GM10266 (cell line): ENCODE results near the gene GTPBP4.

Source experiments
- DNase-seq: peaks from one replicate; pipeline ENCODE4 v3.0.0; 2012; ENCODE audit errors: extremely low spot score
- TF ChIP-seq, protein P1 (sequence below): IDR thresholded peaks from 2 replicates; pipeline ENCODE4 v1.5.1; 2012; ENCODE audit warnings: mild to moderate bottlenecking, low read depth; ENCODE audit not compliant: control insufficient read depth, insufficient read depth; ENCODE audit errors: missing control alignments

The GTPBP4 gene

DNA sequence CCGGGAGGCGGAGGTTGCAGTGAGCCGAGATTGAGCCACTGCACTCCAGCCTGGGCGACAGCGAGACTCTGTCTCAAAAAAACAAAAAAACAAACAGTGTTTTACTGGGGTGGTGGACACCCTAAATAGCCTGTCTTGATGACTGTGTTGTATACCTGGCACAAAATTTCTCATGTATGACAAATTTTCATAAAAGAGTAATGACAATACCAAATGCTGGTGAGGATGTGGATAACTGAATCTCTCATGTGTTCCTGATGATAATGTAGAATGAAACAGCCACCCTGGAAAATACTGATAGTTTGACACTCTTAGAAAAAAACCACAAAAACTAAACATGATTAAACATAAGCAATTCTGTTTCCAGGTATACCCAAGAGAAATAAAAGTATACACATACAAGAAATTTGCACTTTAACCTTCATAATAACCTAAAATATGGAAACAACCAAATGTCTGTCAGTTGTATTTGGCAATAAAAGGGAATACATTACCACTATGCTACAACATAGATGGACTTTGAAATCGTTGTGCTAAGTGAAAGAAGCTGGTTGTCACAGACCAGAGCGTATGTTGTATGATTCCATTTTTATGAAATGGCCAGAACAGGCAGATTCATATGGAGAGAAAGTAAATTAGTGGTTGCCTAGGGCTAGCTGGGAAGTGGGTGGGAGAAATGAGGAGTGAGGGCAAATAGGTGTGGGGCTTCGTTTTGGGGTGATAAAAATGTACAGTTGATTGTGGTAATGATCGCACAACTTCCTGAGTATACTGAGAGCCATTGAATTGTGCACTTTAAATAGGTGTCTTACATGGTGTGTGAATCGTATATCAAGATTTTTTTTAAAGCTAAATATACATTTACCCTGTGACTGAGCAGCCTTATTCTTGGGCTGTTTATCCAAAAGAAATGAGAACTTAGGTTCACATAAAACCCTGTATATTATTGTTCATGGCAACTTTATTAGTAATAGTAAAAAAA, 80.4 kb downstream of the GTPBP4 start:
- no peak for DNase-seq
- TF ChIP-seq, protein P1, sequence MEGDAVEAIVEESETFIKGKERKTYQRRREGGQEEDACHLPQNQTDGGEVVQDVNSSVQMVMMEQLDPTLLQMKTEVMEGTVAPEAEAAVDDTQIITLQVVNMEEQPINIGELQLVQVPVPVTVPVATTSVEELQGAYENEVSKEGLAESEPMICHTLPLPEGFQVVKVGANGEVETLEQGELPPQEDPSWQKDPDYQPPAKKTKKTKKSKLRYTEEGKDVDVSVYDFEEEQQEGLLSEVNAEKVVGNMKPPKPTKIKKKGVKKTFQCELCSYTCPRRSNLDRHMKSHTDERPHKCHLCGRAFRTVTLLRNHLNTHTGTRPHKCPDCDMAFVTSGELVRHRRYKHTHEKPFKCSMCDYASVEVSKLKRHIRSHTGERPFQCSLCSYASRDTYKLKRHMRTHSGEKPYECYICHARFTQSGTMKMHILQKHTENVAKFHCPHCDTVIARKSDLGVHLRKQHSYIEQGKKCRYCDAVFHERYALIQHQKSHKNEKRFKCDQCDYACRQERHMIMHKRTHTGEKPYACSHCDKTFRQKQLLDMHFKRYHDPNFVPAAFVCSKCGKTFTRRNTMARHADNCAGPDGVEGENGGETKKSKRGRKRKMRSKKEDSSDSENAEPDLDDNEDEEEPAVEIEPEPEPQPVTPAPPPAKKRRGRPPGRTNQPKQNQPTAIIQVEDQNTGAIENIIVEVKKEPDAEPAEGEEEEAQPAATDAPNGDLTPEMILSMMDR, result no peak
